GM21360 (cell line): ENCODE data around the gene EPDR1.
"Not testable (repeated sequence)": the region's sequence is repeated elsewhere in the genome, so short reads cannot be mapped to it uniquely, and the experiment has no call there.

Experiments
- ATAC-seq: cut with Tn5 transposase; IDR thresholded peaks from one replicate; pipeline ENCODE4 v1.9.1; 2021; ENCODE audit warnings: mild to moderate bottlenecking, moderate library complexity; ENCODE audit not compliant: unreplicated experiment

The EPDR1 gene

DNA sequence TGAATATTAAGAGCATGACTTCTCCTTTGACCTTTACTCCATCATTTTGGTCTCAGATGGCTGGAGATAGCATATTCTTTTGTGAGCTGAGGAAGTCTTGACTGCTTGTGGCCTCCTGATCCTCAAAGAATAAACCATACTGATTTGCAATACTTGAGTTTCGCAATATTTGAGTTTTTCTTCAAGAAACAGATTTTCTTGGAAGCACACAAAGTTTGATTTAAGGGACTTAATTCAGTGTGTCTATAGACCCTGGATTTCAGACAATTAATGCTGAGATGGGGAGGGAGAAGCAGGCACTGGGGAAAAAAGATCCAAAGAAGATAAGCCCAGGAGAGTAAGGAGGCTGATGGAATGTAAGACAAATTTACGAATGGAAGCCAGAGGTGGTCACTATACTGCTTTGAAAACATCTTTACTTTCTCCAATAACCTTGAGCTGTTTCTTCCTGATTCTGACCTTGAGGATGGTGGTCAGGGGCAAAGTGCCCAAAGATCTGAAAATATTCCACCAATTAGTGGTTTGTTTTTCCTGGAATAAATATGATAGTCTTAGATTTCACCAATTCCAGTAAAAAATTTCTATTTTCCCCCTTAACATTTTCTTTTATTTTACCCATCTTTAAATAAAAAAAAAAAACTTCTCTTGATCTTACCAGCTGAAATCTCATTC is 7.5 kb downstream of the EPDR1 start:
- no peak for ATAC-seq

DNA sequence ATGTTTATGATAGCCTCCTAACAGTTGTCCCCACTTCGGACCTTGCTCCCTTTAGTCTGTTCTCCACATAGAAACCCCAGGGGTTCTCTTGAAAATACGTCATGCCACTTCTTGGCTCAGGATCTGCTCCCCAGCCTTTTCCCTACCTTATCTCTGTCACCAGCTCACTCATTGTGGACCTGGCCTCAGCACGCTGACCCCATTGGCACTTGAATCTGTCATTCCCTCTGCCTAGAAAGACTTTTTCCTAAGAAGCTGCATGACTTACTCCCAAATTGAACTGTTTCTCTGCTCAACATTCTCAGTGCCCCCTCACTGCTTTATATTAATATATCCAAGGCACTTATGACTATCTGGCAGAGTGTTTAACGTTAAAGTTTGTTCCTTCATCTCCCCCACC is 8.4 kb downstream of the EPDR1 start:
- no peak for ATAC-seq

DNA sequence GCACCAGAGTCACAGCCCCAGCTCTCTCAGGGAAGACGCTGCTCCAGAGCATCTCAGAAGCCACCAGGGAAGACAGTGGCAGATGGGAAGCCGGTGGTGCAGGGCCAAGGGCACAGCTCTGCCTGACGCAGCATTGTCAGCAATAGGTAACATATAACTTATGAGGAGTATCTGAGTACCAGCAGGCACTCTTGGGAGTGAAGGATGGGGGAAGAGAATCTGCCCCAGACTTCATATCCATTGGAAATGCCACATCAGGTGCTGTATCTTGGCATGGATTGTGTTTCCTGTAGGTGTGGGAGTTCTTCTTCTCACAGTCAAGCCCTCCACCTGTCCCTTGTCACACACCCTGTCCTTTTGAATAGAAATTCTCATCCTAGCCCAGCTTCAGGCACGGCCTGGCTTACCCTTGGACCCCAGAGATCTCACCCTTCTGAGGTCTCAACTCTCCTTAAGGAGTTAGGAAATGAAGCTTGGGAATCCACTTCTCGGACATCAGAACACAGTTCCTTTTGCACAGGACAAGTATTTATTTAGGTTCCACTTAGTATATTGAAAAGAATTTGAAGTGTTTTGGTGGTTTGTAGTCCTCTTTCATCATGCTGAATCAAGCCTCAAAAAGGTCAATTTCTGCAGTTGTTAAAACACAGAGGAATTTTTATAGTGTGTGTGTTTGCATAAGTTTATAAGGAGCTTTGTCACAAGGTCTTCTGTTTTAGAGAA is 9.9 kb downstream of the EPDR1 start:
- no peak for ATAC-seq

DNA sequence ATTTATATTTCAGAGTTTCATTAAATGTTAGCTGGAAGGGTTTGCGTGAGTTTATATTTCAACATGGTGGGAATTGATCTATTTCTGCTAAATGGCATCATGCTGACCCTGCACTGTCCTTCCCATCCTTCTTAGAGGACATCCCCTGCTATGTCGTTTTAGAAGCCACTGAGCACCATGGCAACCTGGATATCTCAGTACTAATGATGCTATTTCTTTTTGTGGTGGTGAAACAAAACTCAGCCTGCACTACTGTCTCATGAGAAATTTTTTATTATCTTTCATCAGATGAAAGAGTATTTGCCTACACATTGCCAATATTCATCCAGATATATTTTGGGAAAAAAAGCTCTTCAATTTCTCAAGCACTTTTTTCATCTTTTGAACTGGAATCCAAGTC is 12.1 kb downstream of the EPDR1 start:
- no peak for ATAC-seq

DNA sequence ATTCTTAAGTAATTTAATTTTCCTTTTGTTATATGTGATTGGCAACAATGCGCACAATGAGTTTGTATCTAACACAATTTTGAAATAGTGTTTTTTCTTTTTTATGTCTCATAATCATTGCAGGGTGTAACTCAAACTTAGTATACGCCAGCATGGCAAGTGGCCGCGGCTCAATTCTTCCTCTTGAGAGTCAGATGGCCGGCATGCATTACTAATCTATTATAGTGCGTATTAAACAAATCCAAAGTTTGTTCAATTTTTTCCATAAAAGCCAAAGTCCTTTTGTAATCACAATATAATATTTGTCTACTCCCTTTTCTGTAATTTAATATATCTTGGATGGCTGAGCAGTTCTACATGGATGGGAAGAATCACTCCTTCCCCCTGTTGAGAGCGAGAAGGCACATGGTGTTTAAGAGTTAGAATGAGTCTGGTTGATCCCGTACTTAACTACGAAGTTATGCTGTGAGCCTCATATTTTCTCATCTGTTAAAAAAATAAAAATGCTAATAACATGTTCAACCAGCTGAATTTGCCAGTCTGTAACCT is 12.7 kb downstream of the EPDR1 start:
- ATAC-seq: no peak

DNA sequence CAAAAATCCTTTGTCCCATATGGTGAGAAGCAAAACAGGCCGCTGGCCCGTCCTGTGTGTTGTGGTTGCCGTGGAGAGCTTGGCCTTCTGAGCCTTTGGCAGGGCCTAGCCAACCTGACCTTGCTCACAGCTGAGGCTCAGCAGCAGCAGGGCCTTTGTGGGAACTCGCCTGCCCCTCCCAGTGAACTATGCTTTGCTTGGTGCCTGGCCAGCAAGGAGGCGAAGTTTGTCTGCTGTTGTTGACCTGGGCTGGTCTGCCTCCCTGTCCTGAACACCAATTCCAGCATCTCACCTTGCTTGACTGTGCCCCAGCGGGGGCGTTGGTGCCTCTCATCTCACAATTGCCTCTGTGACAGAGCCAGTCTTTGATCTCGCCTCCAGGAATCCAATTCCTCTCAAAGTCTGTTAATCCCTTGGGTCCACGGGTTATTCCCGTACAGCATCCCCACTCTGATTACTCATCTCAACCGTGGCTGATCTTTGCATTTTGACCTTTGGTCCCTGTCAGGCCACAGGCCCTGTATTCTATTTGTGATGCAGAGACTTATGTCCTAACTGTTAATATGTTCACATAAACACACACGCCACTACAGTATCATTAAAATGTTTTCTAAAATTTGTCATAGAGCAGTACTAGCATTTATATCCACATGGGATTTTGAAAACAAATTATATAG is 22.6 kb downstream of the EPDR1 start:
- no peak for ATAC-seq

DNA sequence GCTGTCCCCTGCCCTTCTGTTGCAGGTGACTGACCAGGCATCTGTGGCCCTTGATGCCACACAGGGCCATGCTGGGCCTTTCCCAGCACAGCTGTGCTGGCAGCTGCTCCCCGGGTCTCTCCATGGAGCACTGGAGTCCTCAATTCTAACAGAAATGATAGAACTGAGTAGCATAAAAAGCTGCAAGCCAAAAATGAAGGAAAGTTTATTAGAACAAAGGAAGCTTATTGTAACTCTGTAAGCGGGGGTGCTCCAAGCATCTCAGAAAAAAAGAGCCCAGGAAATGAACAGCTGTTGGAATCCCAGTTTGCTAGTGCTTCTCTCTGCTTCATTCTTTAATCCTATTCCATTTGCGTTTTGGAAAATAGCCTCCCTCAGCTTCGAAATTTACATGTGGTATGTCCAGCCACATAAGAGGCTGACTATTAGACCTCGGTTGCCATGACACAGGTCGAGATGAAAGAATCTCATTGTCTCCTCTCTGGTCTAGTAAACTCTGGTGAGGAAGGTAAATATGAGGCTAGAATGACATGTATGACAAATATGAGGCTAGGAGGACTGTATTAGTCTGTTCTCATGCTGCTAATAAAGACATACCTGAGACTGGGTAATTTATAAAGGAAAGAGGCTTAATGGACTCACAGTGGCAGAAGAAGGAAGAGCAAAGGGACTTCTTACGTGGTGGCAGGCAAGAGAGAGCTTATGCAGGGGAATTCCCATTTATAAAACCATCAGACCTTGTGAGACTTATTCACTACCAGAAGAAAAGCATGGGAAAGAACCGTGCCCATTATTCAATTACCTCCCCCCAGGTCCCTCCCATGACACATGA is 23.7 kb downstream of the EPDR1 start:
- no peak for ATAC-seq

DNA sequence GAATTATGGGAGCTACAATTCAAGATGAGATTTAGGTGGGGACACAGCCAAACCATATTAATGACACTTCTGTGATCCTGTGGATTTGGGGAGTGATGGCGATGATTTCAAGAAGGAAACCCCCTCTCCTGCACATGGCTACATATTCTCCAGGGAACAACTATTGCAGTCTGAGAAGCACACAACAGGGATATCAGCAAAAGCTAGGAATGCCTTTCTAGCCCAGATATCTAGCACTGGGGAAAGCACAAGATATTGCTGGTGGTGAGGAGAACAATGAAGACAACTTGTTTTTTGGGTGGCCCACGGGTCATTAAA is 24.3 kb downstream of the EPDR1 start:
- ATAC-seq: no peak

DNA sequence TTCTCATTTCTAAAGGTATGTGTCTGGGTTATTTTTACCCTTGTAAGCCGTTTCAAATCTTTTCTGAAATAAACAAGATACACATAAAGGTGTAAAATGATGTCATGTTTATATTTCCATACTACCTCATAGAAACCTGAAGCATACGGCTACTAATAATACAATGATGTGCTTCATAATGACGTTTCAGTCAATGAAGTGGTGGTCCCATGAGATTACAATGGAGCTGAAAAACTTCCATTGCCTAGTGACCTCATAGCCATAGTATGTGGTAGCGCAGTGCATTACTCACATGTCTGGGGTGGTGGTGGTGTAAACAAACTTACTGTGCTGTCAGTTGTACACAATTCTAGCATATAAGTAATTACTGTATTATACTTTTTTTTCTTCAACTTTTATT is 24.9 kb downstream of the EPDR1 start:
- no peak for ATAC-seq

DNA sequence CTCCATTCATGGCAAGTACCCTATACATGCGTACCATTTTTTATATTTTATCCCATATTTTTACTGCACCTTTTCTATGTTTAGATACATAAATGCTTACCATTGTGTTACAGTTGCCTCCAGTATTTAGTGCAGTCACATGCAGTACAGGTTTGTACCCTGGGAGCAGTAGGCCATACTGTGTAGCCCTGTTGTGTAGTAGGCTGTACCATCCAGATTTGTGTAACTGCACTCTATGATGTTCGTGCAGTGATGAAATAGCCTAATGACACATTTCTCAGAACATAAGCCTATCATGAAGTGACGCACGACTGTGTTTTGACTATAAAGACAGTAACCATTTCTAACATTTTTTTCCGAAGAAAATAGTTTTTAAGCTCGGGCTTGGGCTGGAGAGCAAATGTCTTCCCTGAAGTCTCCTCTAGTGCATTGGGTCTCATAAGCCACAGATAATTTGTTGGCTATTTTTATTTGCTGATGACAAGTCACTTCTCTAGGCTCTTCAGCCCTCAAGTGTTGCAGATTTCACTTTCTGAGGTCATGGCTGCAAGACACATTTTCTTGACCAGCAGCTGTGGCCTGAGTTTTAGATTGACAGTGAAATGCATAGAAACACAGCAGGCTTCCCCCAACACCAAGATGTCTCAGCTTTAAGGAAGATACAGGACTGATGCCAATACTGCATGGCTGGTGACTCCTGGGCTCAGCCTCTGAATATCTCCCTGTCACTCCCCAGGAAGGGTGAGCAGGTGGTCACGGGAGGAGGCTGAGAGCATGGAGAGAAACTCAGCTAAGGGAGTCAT is 26.9 kb downstream of the EPDR1 start:
- ATAC-seq: no peak

DNA sequence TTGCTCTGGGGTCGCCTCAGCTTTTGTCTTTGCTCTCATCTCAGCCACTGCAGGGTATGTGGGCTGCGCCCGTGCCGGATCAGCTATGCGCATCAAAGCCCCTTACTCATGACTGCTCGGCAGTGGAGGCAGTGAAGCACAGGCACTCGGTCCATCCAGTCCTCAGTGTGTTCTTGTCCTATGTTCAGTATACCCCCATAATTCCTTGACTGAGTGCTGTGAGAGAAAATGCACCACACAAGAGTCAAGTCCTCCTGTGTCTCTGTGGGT is 27.4 kb downstream of the EPDR1 start:
- no peak for ATAC-seq

DNA sequence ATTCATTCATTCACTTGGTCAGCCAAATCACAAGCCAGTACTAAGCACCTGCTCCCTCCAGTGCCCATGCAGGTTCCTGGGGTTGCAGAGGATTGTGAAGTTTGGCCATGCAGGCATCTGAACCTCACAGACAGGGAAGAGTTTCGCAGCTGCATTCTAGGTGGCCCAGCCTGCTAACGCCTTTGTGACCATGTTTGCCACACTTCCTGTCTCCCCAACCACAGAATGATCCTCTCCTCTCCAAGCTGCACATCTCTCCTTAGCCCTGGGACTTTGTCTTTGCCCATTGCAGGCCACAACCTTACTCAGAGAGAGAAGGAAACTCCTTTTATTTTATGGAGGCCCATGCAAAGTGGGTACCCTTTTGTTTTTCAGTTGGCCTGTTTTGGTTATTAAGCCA is 31.8 kb downstream of the EPDR1 start:
- ATAC-seq: no peak

DNA sequence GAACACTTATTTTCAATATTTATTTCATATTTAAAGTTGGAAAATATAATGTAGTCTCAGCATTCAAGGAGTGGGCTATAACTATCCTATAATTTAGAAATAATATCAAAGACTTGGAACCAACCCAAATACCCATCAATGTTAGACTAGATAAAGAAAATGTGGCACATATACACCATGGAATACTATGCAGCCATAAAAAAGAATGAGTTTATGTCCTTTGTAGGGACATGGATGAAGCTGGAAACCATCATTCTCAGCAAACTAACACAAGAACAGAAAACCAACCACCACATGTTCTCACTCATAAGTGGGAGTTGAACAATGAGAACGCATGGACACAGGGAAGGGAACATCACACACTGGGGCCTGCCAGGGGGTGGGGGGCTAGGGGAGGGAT is 33.8 kb downstream of the EPDR1 start:
- ATAC-seq: not testable (repeated sequence)

DNA sequence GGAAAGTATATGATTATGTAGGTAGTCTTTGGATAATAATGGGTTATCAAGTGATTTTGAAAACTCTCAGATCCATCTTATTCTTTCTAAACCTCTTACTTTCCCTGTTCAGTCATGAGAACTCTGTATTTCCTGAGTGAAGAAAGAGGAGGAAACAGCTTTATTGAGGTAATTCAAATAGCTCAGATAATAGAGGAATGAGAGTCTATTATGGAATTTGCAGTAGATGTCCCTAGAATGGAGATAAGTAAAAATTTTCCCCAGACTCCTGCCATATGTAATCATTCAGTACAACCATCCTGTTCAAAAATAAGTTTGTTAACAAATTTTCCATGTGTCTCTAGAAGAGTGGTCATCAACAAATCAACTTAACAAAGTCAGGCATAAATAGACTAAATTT is 36.4 kb downstream of the EPDR1 start:
- ATAC-seq: no peak

DNA sequence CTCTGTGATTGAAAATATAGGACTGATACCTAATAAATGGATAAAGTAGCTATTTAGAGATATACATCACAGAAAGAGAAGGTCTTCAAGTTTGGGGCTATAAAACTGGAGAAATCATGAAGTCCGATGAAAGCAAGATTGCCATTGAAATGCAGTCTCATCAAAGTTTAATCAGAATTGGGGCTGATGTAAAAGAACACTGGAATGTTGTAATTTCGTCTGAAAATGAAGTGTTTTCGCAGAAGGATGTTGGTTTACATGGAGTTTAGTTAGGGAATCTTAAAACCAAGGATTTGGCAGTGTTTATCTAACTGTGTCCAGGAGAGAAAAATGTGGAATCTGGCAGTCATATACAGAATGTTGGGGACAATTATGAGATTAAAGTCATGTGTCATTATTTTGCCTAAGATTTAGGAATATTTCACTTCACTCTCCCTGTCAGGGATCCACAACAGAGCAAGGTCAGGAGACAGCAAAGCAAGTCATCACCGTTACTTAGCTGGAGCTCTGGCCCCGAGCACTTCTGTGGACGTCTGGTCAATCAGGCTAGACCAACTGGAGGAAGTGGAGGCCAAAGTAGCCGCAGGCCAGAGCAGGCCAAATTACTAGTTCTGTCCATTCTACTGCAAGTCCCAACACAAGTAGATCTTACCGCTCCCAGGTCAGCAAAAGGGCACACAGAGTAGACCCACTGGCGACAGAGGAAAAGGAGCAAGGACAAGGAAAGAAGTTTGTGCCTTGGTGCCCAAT is 37.0 kb downstream of the EPDR1 start:
- ATAC-seq: no peak

DNA sequence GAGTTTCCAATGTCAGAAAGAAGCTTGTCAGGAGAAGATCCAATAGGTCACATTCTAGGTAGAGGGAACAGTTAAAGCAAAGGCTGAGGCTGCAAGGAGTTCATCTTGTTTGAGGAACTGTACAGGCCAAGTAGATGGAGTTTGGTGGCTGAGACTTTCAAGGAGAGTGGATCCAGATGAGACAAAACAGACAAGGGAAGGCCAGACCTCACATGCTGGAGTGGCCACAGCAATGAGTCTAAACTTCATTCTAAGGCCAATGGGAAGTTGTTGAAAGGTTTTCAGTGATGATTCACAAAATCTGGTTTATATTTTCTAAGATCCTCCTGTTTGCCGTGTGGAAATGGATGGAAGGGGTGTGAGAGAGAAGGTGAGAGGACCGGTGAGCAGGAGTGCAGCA is 40.0 kb downstream of the EPDR1 start:
- no peak for ATAC-seq

DNA sequence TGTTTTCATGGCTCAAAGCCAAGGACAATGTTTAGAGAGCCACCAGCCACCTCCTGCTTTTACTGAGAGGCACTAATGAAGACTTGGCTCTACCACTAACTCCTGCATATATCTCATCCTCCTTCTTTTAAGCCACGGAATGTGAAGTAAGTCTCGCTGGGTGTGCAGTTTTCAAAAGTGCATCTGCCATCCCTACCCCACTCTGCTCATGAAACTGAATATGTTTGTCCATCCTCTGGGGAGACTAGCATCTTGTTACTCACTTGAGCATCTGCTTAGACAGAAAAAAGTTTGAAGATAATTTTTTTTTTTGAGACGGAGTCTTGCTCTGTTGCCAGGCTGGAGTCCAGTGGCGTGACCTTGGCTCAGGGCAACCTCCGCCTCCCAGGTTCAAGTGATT is 40.8 kb downstream of the EPDR1 start:
- no peak for ATAC-seq

DNA sequence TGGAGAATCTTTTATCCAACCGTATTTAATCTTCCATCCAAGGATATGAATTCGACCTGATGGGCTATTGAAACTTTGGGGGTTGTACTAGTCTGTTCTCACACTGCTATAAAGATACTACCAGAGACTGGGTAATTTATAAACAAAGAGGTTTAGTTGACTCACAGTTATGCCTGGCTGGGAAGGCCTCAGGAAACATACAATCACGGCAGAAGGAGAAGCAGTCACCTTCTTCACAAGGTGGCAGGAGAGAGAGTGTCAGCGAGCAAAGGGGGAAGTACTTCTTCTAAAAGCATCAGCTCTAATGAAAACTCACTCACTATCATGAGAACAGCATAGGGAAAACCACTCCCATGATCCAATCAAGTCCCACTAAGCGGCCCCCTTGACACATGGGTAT is 43.8 kb downstream of the EPDR1 start:
- no peak for ATAC-seq

DNA sequence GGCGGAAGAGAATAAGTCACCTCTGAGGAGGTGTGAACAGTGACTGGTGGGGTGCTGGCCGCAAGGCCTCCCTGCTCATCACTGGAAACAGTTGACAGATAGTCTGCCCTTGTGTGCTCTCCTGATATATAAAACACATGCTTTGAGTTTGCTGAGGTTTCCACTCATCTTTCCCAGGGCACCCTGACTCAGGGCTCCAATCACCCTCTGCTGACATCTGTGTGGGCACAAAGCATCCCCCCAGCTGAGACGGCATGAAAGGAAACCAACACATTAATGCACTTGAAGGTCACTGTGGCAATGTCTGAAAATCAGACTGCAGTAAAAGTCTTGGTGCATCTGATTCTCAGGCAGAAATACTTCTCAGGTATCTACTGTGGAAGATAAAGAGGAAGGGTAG is 49.8 kb downstream of the EPDR1 start:
- no peak for ATAC-seq

DNA sequence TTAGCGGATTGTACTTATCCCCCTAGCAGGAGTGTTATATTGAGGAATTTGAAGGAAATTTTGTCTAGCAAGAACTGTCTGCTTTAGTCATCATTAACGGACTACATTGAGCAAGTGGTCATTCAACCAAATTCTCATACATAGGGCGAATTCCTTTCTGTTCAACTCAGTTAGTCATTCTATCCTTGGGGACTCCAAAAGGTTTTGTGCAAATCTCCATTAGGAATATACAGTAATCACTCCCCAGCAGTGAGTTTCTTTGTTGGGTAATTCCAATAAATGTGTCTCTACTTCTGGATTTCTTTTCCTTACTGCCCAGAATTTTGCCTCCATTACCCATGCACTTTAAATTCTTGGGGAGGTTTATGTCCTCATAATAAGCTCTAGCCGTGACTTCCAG is 51.1 kb downstream of the EPDR1 start:
- no peak for ATAC-seq
